Parathyroid adenoma (tissue), 2 donors: ENCODE data around the gene ALOXE3.

Experiments
- H2AFZ ChIP-seq: fragments of 300-600 bp; sonication (generic); one replicate; pipeline ENCODE4 v1.7.0; 2017; ENCODE audit warnings: antibody characterized with exemption, mild to moderate bottlenecking
- H3K27ac ChIP-seq: fragments of 300-600 bp; sonication (generic); one replicate; pipeline ENCODE4 v1.7.0; 2017
- H3K27me3 ChIP-seq: fragments of 300-600 bp; sonication (generic); one replicate; pipeline ENCODE4 v1.7.0; 2017; ENCODE audit warnings: low read length; ENCODE audit not compliant: control insufficient read depth, insufficient read depth
- H3K36me3 ChIP-seq: fragments of 300-600 bp; sonication (generic); one replicate; pipeline ENCODE4 v1.7.0; 2017; ENCODE audit warnings: low read length; ENCODE audit not compliant: control insufficient read depth, insufficient read depth
- H3K4me1 ChIP-seq: fragments of 300-600 bp; sonication (generic); one replicate; pipeline ENCODE4 v1.7.0; 2017; ENCODE audit warnings: control low read depth
- H3K4me2 ChIP-seq: fragments of 300-600 bp; sonication (generic); one replicate; pipeline ENCODE4 v1.7.0; 2017; ENCODE audit warnings: low read length
- H3K4me3 ChIP-seq: fragments of 300-600 bp; sonication (generic); one replicate; pipeline ENCODE4 v1.7.0; 2017; ENCODE audit warnings: low read depth, low read length
- H3K79me2 ChIP-seq: fragments of 300-600 bp; sonication (generic); one replicate; pipeline ENCODE4 v1.7.0; 2017; ENCODE audit warnings: control low read depth
- H3K9ac ChIP-seq: fragments of 300-600 bp; sonication (generic); one replicate; pipeline ENCODE4 v1.7.0; 2017; ENCODE audit warnings: mild to moderate bottlenecking
- H3K9me3 ChIP-seq: fragments of 300-600 bp; sonication (generic); one replicate; pipeline ENCODE4 v1.7.0; 2017; ENCODE audit warnings: low read length; ENCODE audit not compliant: control insufficient read depth
- CTCF ChIP-seq: fragments of 300-600 bp; sonication (generic); IDR thresholded peaks from one replicate; pipeline ENCODE4 v1.7.0; 2017; ENCODE audit warnings: antibody characterized with exemption, mild to moderate bottlenecking
- donor health status: primary hyperparathyroidism.

Gene ALOXE3

GRCh38 chr17:8117367-8117979, 841 bp downstream of the ALOXE3 start:
- H3K9me3 ChIP-seq = no peaks in the 10 kb centered on the region
- H3K4me3 ChIP-seq = peak overlapping the region; percentile 48
- H3K4me1 ChIP-seq = peaks cover 13% of the 10 kb centered on the region
- H3K27me3 ChIP-seq = peaks cover 2% of the 10 kb centered on the region
- no peak for TF ChIP-seq CTCF
- H3K36me3 ChIP-seq = no peaks in the 10 kb centered on the region
- H3K4me2 ChIP-seq = peak overlapping the region; percentile 82
- H2AFZ ChIP-seq = peak overlapping the region; percentile 79
- H3K27ac ChIP-seq = peak overlapping the region; percentile 78
- H3K79me2 ChIP-seq = no peaks in the 10 kb centered on the region
- no peak overlapping the region for H3K9ac ChIP-seq

- Histone ChIP-seq H3K4me3 (no peak overlapping the region), H3K79me2 (no peaks in the 10 kb centered on the region), H3K27me3 (peaks cover 2% of the 10 kb centered on the region), H3K4me1 (peaks cover 13% of the 10 kb centered on the region), H3K9ac (no peak overlapping the region), H3K4me2 (no peak overlapping the region), H3K27ac (no peak overlapping the region), H3K9me3 (no peaks in the 10 kb centered on the region), H2AFZ (no peak overlapping the region), H3K36me3 (no peaks in the 10 kb centered on the region)
- TF ChIP-seq CTCF = no peak
Observed at GRCh38 chr17:8116776-8117175, 1.5 kb downstream of the ALOXE3 start.

- H3K4me2 ChIP-seq = no peak overlapping the region
Observed at GRCh38 chr17:8110907-8111306, 7.4 kb downstream of the ALOXE3 start.

GRCh38 chr17:8110456-8110804, 7.9 kb downstream of the ALOXE3 start:
- Histone ChIP-seq H3K4me2 (peak overlapping the region; percentile 87), H3K79me2 (no peaks in the 10 kb centered on the region), H3K36me3 (no peaks in the 10 kb centered on the region), H3K9ac (no peak overlapping the region), H2AFZ (peak overlapping the region; percentile 89), H3K9me3 (no peaks in the 10 kb centered on the region), H3K27ac (no peak overlapping the region), H3K4me1 (no peaks in the 10 kb centered on the region), H3K27me3 (no peaks in the 10 kb centered on the region), H3K4me3 (no peak overlapping the region)
- TF ChIP-seq CTCF = no peak

More at GRCh38 chr17:8110907-8111306, 7.4 kb downstream of the ALOXE3 start:
- Histone ChIP-seq H3K27me3 (no peaks in the 10 kb centered on the region), H2AFZ (no peak overlapping the region), H3K79me2 (no peaks in the 10 kb centered on the region), H3K36me3 (no peaks in the 10 kb centered on the region), H3K9me3 (no peaks in the 10 kb centered on the region), H3K4me1 (no peaks in the 10 kb centered on the region), H3K27ac (no peak overlapping the region), H3K9ac (no peak overlapping the region), H3K4me3 (no peak overlapping the region)
- no peak for TF ChIP-seq CTCF
